ENCODE data around the gene CHMP4B.
A peak's percentile ranks its signal among the peaks of the same experiment; 100 is the strongest.

CHMP4B gene

DNA sequence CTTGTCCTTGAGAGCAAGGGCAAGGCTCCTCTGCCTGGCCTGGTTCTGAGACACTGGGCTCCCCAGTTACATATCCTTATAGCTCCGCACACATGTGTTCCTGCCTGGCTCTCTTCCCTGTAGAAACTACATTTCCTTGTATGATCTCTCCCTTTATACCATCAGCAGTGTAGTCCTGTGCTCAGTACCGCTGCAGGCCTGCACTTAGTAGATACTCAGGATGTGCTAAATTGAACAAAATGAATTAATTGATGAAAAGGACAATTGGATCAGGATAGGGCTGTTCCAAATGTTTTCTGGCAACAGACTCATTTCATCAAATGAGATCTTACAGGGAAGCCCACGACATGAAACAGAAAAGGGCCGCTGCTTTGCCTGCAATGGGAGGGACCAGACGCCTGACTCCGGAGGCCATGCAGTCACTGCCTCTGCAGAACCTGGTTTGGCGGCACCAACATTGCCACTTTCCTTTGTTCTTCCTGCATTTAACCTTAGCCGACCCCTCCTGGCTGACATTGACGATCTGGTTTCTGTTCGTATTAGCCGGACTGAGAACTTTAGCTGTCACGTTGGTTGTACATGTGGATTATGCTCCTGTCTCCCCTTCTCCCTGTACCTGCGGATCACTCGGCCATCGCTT, 53.3 kb downstream of the CHMP4B start:
- DNase-seq (ENCODE audit: low spot score): no peak

DNA sequence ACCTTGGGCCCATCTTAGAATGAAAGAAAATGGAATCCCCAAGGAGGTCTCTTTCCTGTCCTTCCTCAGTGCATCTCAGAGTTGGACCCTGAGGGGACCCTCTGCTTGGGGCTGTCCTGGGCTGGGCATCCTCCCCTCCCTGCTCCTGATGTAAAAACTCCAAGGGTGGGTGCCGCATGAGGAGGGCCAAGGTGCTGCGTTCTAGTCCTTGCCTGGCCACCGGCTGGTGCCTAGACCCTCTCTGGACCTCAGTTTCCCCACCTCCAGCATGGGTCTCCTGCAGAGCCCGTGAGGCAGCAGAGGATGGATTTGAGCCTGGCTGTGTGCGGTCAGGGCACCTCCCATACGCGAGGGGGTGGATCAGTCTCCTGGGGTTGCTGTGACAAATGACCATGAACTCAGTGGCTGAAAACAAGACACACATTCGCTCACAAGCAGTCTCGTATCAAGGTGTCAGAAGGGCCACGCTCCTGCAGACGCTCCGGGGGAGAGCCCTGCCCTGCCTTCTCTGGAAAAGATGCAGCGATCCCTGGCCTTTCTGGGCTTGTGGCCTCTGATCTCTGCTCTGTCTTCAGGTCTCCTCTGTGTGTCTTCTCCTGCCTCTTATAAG, 54.7 kb downstream of the CHMP4B start:
- no peak for DNase-seq (ENCODE audit: low spot score)

DNA sequence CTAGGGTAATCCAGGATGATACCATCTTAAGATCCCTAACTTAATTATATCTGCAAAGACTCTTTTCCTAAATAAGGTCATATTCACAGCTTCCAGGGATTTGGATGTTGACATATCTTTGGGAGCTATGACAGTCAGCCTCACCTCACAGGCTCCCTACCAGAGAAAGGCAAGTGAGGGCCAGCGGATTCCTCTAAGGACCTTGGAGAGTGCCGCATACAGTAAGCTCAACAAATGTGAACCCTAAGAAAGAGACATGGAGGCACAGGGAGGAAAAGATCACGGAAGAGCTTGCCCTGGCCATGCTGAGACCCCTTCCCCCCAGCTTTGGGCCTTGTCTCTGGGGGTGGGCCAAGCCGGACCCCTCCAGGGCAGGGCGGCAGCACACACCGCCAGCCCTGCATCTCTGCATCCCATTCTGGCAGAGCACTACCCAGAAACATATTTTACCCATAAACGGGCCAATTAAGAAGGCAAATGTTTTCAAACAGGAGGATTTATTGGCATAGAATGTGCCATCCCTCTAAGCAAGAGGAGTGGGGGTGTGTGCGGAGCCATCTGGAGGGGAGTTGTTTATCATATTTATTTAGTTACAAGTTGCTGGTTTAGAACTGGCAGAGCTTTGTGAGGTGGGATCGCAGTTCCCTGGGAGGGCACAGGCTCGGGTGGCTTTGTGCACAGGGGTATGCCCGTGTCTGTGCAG, 55.4 kb downstream of the CHMP4B start:
- DNase-seq (ENCODE audit: low spot score): no peak

DNA sequence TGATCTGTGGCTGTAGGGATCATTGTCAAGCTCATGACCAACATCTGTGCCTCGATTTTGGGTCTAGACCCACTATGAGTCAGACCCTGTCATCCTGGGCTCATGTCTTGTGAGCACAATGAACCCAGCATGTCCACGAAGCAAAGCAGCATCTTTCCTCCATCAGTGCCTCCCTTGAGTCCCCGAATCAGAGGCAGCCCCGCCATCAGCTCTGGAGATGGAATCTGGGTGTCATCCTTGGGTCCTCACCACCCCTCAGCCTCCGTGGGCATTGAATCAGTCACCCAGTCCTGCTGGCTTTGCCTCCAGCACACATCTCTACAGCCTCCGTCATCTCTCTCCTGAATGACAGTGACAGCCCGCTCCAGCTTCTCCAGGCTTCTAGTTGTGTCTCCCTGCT, 56.9 kb downstream of the CHMP4B start:
- no peak for DNase-seq (ENCODE audit: low spot score)

DNA sequence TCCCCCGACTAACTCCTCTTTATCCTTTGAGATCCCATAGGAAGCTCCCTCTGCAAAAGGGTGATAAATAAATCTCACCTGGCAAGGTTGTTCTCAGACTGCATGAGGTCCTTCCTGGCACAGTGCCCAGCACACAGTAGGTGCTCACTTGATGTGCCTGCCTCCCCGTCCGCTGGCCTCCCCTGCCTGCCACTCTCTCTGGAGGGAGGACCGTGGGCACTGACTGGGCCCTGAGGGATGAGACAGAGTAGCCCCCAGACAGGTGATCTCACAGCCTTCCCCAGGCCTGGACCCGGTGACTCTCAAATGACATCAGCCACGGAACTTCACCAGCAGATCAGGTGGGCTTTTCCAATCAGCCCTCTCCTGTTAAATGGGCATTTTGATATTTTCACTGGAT, 57.4 kb downstream of the CHMP4B start:
- DNase-seq (ENCODE audit: low spot score): no peak

DNA sequence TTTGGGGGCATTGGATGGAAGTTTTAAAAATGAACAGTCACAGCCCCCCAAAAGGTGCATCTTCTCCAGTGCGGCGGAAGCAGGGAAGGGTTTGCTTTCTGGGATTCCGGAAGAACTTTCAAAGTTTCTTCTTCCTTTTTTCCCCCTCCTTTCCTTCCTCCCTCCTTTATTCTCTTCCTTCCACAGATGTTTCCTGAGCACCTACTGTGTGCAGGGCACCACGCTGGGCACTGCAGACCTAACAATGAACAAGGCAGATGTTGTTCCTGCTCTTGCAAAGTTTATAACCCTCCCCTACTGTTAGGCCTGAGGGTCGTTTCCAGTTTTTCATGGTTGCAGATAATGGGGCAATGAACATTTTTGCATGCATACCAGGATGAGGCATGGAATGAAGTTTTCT, 58.1 kb downstream of the CHMP4B start:
- no peak for DNase-seq (ENCODE audit: low spot score)

DNA sequence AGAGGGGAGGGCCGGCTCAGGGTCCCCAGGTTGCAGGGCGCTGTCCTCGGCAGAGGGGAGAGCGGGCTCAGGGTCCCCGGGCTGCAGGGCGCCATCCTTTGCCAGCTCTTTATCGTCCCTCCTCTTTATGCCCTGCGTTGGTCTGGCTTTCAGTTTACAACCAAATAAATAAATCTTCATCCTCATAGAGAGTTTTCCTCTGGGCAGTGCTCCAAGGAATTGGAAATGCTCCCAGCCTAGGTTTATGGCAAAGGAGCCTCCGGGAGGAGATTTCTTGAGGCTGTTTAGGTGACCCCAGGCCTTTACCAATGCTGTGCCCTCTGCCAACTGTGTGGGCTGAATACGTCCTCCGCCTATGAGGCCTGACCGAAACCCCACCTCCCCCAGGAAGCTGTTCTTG, 60.2 kb downstream of the CHMP4B start:
- peak; percentile 52 for DNase-seq (ENCODE audit: low spot score)

DNA sequence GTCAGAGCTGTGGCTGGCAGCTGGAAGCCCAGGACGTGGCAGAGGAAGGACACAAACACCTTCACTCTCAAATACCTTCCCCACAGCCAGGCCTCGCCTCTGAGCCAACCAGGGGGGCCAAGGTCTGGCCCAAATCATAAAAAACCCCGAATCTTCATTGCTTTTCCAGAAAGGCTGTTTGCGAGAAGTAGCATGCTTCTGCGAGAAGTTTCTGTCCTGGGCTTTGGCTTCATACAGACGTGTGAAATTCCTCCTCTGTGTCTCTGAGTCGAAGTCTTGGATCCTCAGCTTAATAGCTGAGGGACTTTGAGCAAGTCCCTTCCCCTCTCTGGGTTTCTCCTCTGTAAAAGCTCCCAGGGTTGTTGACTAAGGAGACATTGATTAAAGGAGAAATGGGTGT, 63.0 kb downstream of the CHMP4B start:
- no peak for DNase-seq (ENCODE audit: low spot score)

DNA sequence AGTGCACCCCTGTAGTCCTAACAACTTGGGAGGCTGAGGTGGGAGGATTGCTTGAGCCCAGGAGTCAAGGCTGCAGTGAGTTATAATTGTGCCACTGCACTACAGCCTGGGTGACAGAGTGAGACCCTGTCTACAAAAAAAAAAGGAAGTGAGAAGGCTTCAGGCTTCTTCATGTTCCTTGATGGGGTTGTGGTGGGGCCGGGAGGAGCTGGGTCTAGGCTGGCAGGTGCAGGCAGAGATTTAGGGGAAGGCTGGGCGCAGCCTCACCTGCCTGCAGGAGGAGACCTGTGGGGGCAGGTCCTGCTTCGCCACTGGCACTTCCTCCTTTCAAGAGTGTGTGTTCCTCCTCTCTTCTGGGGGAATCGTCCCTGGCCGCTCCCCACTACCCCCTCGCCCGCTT, 63.9 kb downstream of the CHMP4B start:
- DNase-seq (ENCODE audit: low spot score): no peak

DNA sequence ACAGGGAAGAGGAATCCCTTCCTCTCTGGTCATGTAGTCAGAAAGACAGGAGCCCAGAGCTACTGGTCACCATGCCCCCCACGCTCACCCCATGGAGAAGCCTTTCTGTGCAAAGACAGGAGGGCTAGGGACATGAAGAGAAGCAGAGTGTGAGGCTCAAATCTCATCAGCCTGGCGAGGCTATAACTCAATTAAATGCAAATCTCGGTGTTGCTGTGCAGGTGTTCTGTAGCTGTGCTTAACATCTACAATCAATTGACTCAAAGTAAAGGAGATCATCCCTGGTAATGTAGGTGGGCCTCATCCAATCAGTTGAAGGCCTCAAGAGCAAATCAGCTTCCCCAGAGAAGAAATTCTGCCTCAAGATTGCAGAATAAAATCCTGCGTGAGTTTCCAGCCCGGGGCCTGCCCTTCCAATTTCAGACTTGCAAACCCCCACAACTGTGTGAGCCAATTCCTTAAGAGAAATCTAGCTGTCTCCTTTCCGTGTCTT, 64.4 kb downstream of the CHMP4B start:
- no peak for DNase-seq (ENCODE audit: low spot score)

DNA sequence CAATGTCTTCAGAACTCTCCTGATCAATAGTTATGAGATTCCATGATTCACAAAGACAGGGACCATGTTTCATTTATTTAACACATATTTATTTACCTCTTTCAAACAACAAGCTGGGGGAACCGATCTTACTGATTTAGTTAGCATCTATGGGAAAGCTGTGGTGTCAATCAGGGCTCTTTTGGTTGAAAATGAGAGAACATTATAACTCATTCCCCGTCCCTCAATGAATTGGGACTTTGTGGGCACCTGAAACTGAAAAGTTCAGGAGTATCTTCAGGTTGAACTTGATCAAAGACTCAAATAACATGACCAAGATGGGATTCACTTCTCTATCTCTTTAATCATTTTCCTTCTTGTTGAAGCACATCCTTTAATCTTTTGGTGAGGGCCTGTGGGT, 67.4 kb downstream of the CHMP4B start:
- no peak for DNase-seq (ENCODE audit: low spot score)

DNA sequence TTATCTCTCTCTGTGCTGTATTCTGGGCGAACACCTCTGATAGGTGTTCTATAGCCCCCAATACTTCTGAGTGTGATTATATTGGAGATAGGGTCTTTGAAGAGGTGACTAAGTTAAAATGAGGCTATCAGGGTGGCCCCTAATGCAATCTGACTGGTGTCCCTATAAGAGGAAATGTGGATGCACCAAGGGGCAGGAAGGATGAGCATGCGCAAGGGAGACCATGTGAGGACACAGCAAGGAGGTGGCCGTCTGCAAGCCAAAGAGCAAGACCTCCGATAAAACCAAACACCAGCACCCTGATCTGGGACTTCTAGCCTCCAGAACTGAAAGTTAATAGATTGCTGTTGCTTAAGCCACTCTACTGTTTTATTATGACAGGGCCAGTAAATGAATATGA, 69.2 kb downstream of the CHMP4B start:
- DNase-seq (ENCODE audit: low spot score): no peak

DNA sequence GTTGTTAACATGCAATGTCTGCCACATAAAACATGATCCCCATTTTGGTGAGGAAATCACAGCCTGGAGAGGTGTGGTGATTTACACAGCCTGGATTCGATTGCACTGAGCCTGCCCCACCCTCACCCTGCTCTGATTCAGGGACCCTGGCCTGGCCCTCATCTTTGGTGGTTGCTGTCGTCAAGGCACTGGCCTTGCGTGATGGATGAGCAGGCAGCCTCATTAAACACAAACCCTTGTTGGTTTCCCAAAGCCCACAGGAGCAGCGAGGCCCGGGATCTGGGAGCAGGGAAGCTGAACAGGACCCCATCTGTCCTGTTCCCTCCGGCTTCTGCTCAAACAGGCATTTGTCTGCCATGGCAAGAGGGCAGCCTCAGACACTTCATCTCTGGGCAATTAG, 70.8 kb downstream of the CHMP4B start:
- peak; percentile 38 for DNase-seq (ENCODE audit: low spot score)

DNA sequence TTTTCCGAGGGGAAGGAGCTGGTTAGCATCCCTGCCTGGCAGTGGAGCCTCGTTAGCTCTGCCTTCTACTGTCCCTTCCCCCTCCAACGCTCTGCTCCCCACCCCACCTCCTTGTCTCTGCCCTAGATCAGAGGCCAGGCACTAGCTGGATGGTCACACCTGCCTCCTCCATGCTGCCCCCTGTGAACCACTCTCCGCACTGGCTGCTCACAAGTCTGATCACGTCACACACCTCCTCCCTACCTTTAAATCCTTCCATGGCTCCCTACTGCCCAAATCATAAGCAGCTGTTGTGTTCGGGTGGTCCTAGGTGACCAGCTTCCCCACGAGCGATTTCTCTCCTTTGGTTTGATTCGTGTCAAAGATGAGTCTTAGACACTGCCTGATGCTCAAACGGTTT, 71.3 kb downstream of the CHMP4B start:
- DNase-seq (ENCODE audit: low spot score): no peak

DNA sequence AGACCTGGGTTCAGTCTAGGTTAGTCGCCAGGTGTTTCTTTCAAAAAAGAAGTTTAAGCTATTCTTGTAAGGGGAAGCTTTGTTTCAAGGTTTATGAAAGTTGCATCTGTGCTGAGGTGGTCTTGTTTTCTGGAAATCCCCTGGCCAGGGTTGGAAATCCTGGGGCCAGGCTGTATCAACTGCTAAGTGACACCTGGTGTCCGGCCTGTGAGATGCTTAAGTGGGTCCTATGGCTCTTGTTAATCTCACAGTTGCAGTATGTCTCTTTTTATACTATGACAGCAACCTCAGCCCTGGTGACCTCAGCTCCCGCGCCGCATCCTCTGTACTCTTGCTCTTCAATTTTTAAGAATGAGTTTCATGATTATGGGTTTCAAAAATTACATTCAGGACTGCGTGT, 72.0 kb downstream of the CHMP4B start:
- DNase-seq (ENCODE audit: low spot score): no peak

DNA sequence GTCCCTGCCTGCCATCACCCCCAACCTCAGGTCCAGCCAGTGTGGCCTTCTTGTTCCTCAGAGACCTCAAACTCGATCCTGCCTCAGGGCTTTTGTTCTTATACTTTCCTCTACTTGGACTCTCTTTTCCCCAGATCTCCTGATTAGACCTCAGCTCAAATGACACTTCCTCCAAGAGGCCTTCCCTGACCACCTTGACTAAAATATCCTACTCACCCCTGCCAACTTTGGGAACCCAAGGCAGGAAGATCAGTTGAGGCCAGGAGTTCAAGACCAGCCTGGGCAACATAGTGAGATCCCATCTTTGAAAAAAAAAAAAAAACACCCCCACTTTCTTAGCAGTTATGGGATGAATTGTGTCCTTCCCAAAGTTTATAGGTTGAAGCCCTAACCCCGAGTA, 73.5 kb downstream of the CHMP4B start:
- DNase-seq (ENCODE audit: low spot score): no peak

DNA sequence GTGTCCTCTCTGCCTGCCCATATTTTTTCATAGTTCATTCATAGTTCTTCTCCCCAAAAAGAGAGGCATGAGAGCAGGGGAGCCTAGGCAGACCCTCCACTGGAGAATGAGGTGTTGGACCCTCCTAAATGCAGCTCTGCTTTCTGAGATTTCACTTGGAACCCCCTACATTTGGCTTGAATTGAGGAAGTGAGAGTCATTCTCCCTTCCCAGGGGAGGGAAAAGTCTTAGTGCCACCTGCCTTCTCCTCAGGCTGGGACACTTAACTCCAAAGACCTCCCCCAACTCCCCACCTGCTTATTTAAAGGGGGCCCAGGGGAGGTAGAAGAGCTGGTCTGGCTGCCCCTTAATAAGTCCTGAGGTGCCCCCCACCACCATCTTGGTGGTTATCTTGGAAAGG, 78.2 kb downstream of the CHMP4B start:
- DNase-seq (ENCODE audit: low spot score): no peak

DNA sequence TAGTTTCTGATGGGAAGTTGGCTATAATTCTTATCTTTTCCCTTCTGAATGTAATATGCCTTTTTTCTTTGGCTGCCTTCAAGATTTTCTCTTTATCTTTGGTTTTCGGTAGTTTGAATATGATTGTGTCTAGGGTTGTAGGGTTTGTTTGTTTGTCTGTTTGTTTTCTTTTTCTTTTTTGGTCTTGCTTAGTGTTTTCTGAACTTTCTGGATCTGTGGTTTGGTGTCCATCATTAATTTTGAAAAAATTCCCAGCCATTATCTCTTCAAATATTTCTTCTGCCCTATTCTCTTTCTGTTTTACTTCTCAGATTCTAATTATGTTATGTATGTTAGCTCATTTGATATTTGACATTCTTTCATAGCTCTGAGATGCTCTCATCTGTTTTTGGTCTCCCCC, 79.4 kb downstream of the CHMP4B start:
- DNase-seq (ENCODE audit: low spot score): no peak

DNA sequence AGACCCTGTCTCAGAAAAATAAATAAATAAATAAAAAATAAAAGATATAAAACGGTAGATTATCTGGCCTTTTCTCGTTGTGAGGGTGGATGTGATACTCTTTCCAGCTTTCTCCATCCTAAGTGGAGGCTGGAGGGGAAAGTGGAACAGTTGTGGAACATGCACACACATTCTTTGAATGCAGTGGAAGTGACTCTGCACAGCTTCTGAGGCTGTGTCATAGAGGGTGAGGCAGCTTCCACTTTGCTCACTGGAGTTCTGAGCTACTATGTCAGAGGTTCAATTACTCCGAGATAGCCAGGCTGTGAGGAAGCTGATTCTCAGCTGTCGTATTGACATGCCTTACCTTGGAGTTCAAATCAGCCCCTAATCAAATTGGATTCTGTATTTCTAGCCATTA, 82.2 kb downstream of the CHMP4B start:
- peak; percentile 86 for DNase-seq (ENCODE audit: low spot score)

DNA sequence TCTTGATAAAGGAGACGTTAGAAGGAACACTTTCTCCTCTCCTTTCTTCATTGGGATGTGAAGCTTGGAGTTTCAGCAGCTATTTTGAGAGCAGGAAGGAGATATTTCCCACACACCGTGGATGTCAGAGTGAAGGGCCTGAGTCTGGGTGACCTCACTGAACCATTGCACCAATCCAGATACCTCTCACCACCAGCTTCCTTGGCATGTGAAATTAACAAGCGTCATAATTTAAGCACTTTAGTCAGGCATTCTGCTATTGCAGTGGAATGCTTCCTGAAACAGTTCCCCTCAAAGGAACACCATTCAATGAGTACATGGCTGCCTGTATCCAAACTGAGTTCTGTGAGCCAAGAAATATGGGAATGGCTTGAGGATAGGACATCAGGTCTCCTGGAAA, 83.7 kb downstream of the CHMP4B start:
- DNase-seq (ENCODE audit: low spot score): peak; percentile 61

DNA sequence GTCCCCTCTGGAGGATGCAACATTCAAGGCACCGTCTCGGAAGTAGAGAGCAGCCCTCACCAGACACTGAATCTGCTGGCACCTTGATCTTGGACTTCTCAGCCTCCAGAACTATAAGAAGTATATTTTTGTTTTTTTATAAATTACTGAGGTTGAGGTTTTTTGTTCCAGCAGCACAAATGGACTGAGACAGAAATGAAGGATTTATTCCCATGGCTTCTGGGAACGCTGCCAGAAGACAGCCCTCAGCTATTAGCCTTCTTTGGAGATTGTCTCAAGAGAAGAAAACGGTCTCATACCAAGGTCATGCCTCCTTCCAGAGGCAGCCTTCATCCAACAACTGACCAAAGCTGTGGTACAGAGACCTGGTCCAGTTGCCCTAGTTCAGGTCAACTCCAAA, 85.4 kb downstream of the CHMP4B start:
- DNase-seq (ENCODE audit: low spot score): peak; percentile 33

DNA sequence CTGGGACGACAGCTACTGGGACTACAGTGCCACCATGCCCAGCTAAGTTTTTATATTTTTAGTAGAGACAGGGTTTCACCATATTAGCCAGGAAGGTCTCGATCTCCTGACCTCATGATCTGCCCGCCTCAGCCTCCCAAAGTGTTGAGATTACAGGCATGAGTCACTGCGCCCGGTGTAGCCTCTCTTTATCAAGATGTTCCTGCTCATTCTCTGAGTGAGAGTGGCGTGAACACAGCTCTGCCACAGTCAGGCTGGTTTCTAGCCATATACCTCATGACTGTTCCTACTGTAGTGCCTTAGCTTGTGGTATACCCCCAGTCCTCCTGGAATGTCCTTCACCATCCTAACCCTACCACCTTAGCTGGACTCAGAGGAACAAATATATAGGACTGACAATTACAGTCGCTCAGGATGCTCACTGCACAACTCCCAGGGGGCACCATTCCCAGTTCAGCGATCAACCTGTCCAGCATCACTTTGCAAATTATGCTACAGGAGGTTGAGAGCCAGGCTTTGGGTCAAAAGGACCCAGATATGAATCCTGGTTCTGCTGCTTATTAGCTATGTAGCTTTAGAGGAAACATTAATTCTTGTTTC, 86.3 kb downstream of the CHMP4B start:
- no peak for DNase-seq (ENCODE audit: low spot score)

DNA sequence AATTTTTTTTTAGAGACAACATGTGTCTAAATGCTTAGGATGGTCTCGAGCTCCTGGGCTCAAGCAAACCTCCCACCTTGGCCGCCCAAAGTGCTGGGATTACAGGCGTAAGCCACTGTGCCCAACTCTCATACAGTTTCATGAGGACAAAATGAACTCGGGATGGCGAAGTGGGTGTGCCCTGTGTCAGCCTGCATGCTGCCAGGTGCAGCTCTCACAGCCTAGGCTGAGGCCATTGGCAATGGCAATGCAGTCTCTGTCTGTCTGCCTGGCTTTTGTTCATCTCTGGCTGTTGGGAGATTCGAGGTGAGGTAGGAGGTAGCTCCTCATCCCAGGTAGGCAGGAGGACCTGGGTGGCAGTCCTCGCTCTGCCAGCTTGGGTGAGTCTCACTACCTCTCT, 88.0 kb downstream of the CHMP4B start:
- no peak for DNase-seq (ENCODE audit: low spot score)
